Stimulated activated CD8-positive, alpha-beta memory T cell treated with anti-CD3 and anti-CD28 coated beads, Interleukin-12 subunit alpha, Interleukin-12 subunit beta, amount 100 ng/mL, for 1 hour (primary cell): ENCODE results near the gene NPDC1.
"Not testable (repeated sequence)": the region's sequence is repeated elsewhere in the genome, so short reads cannot be mapped to it uniquely, and the experiment has no call there.

ENCODE experiments used
- DNase-seq: peaks from one replicate; pipeline ENCODE4 v3.0.0-alpha.2; 2020; ENCODE audit warnings: low read depth

Gene NPDC1

DNA sequence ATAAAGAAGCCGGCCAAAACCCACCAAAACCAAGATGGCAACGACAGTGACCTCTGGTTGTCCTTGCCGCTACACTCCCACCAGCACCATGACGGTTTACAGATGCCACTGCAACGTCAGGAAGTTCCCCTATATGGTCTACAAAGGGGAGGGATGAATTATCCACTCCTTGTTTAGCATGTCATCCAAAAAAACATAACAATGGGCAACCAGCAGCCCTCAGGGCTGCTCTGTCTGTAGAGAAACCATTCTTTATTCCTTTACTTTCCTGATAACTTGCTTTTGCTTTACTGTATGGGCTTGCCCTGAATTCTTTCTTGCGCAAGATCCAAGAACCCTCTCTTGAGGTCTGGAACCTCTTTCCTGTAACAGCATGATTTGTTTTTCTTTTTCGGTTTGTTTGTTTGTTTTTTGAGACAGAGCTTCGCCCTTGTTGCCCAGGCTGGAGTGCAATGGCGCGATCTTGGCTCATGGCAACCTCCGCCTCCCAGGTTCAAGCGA, 29.3 kb upstream of the NPDC1 start:
- no peak for DNase-seq

DNA sequence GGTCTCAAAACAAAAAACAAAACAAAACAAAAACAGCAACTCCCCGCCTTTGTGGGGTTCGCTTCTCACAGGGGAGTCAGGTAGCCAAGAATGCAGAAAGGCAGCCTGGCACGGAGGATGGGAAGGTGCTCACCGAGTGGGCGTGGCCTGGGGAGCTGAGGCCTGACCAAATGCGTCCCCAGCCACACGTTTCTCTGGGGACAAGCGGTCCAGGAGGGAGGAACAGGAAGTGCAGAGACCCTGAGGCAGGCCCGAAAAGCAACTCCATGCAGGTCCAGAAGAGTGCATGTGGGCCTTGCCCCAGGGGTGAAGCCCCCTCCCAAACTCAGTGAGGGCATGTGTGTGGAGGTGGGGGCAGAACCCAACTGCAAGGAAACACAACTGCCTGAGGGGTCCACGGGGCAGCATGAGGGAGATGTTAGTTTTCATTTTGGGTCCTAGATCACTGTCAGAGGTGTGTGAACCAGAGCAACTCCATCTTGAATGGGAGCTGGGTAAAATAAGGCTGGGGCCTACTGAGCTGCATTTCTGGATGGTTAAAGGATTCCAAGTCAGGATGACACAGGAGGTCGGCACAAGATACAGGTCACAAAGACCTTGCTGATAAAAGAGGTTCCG, 28.8 kb upstream of the NPDC1 start:
- no peak for DNase-seq

- no peak for DNase-seq
Measured at GRCh38 chr9:137073992-137074399, 28.0 kb upstream of the NPDC1 start.

DNA sequence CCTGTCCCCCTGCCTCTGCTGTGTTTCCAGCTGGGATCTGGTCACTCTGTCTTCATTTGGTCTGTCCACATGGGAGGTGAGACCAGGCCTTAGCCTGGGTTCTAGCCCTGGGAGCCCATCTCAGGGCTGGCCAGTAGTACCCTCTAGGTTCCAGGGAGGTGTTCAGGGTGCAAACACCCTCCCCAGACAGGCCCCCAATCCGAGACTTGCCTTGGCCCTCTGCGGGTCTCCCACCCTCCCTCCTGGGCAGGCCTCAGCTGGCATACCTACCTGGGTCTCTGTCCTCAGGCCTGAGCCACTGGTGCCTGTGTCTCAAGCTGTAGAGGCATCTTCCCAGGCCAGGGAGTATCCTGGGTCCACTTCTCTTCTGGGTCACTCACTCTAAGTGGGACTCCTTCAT, 25.3 kb upstream of the NPDC1 start:
- no peak for DNase-seq

GRCh38 chr9:137070906-137071275, 24.9 kb upstream of the NPDC1 start:
- DNase-seq: no peak

DNA sequence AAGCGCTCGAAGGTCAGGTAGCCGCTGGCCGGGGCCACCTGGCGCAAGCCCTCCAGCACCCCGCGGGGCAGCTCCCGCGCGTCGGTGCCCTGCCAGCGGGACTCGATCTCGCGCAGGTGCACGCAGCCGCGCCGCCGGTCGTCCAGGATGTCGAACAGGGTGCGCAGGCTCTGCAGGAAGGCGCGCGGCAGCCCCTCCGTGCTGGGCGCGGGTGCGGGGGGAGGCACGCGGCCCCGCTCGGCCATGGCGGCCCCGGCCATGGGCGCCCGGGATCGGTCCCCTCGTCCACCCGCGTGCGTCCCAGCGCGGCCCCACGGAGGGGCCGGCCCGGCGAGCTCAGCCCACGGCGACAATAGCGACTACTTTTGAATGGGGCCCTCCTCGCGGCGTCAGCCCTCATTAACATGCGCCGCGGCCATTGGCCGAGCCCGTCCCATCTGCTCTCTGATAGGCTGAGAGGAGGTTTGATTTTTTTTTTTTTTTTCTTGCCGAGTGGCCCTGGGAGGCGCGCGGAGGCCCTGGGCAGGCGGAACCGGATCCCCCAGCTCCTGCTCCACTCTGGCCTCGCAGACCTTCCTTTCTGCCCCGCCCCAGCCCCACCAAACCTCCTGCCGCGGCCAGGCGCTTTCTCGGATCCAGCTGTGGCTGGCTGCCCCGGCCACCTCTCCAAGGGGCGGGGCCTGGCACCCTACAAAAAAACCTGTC, 24.4 kb upstream of the NPDC1 start, which contains the start of gene SAPCD2:
TSS of gene SAPCD2 (minus strand) at position 357 of the 705 bp plus-strand sequence. CDS start at position 260, 97 bp downstream.
- DNase-seq: peak; percentile 72

DNA sequence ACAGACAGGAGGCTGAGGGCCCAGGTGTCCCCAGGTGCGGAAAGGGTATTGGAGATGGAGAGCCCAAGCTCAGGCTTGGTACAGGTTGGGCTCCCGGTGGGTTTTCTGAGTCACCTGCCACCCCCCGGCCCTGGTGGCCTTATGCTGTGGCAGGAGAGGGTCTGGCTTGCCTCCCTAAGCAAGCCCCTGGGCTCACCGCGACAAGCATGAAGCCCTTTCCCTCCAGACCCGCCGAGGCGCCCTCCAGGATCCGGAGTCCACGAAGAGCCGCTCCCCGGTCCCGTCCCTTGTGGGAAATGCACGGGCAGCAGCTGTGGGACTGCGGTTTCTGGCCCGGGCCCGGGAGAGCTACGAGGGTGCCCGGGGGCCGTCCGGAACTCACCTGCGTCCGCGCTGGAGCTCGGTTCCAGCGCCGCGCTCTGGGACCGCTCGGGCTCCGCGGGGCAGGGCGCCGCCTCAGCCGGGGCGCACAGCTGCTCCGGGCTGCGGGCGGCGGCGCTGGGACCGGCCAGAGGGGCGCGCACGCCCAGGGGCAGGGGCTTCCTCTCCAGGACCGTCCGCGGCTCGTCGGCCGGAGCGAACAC, 23.6 kb upstream of the NPDC1 start:
- no peak for DNase-seq

- no peak for DNase-seq
Measured at GRCh38 chr9:137068539-137069507, 22.8 kb upstream of the NPDC1 start.

DNA sequence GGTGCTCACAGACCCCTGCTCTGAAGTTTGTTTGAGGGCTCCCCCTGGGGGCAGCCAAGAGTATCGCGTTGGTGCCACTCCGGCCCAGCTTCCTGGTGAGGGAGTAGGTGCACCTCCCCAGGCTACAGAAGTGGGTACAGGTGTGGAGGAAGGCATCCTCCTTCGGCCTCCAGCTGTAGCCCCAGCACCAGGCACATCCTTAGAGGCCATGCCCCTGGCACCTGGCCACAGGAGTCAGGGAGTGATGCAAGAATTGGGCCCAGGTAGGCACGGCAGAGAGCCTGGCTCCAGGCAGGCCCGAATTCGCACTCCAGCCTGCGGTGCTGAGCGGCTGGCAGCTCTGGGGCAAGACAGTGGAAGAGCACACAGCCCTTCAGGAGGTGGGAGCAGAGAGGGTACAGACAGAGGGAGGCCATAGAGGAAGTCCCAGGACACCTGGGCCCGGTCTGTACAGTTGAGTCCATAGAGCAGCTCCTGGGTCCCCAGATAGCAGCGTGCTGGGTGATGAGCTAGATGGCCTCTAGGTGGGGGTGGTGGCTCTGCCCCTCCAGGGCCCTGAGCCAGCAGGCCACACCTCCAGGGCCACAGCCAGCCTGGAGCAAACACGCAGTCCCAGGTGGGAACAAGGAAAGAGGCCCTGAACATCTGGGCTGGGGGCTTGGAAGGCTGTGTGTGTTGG, 22.0 kb upstream of the NPDC1 start:
- DNase-seq: peak; percentile 77

DNA sequence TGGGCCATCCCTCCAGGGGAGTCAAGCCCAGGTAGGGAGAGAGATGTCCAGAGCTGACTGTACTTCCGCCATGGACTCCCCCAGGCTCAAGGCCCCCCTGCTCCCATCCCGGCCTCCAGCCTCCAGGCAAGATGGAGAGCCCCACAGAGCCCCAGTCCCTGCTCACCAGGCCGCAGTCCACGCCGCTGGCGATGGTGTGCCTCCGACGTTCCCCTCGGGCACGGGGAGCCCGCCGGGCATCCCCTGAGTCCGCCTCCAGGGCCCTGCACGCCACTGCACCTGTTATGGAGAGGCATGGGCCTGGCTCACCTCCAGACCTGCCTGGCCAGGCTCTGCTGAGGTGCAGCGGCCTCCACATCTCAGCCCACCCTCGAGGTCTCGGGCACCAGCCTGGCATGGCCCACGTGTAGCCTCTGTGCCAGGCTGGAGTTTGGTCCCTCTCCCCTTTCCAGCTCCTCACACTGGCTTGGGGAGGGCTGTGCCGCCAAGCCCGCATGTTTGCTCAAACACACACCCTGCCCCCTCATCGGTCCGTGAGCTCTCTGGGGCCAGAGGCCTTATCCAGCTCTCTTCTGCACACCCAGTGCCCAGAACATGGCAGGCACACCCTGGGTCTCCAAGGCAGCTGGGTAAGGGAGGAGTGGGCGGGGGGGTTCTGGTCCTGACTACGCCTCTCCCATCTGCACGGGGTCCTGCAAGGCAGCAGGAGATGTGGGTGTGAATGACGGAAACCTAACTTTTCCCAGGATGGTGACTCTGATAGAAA, 20.3 kb upstream of the NPDC1 start:
- DNase-seq: no peak

DNA sequence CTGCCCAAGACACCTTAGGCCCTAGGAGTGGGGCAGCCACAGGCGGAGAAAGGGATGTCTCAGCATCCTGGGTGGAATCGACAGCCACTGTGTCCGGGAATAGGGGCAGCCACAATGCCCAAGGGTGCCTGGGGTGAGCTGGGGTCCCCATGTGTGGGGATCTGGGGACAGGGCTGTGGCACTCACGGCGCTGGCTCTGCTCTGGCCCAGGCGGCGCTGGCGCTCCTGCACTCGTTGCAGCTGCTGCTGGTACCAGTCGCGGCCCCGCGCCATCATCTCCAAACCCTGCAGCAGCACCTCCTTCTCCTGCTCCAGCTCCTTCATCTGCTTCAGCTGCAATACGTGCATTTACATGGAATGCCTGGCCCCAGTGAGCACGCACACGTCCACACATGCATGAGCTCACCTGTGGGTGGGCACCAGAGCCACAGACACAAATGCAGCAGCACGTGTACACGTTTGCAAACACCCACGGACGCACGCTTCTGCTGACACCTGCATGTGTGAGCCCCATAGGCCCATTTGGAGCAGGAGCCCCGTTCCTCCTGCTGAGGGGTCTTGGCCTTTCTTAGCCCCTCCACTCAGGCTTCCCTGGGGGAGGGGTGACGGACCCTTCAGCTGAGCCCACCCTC, 19.5 kb upstream of the NPDC1 start:
- no peak for DNase-seq

- DNase-seq: no peak
Measured at GRCh38 chr9:137064880-137065164, 18.8 kb upstream of the NPDC1 start.

DNA sequence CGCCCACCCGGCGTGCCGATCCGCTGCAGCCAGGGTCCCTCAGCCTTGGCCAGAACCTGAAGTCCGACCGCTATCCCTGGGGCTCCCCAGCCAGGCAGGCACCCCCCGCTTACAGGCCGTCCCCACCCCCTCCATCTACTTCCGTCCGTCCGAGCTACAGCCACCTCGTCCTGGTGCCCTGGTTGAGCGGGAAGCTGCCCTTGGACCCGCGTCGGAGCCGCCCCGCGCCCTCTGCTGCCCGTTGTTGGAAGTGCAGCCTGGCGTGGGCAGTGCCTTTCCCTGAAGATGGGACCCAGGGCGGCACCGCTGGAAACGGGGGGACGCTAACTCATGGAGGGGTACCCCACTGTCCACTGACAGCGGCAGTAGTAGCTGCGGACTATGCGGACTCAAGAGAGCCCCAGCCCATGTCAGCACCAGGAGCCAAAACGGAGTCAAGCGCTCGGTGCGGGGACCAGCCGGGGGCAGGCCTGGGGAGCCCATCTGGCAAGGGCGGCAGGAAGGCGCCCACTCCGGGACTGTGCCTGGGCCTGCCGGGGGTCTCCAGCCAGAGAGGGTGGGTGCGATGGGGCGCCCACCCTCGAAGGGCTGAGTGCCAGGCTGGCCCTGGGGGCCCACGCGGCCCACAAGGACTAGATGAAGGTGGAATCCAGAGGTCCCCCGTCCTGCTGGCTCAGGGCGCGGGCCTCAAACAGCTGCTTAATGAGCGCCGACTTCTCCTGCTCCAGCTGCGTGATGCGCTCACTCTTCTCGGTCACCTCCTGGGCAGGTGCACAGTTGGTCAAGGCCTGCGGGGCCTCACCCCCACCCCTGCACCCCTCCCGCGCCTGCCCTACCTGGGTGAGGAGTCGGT, 18.3 kb upstream of the NPDC1 start:
- DNase-seq: peak; percentile 45

GRCh38 chr9:137063311-137064026, 17.5 kb upstream of the NPDC1 start:
- no peak for DNase-seq

- DNase-seq: not testable (repeated sequence)
Measured at GRCh38 chr9:137062798-137063197, 16.8 kb upstream of the NPDC1 start.

DNA sequence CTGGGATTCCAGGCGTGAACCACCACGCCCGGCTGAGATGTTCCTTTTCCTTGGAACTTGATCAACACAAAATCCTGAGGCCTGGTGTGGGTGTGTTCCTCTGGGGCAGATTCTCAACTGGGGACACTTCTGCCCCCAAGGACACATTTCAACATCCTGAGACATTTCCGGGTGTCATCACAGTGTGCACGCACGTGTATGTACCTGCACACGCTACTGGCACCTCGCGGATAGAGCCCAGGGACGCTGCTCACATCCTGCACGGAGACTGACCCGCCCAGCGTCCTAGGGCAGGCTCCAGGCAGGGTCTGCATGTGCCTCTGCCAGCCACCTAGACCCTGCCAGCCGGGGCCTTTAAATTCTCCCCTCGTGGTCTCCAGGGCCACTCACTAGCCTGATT, 16.4 kb upstream of the NPDC1 start:
- DNase-seq: no peak

- no peak for DNase-seq
Measured at GRCh38 chr9:137058521-137059234, 12.7 kb upstream of the NPDC1 start.

GRCh38 chr9:137057545-137057944, 11.6 kb upstream of the NPDC1 start:
- DNase-seq: no peak
